Measurements from ENCODE around the gene KCND2. TPM values are rescaled to one million over a fixed set of nuclear protein-coding genes. Genes with fewer than 3 reads are reported as not detected.

KCND2 gene
- total RNA-seq, 2 experiments from 2014 or later = not detected

DNA sequence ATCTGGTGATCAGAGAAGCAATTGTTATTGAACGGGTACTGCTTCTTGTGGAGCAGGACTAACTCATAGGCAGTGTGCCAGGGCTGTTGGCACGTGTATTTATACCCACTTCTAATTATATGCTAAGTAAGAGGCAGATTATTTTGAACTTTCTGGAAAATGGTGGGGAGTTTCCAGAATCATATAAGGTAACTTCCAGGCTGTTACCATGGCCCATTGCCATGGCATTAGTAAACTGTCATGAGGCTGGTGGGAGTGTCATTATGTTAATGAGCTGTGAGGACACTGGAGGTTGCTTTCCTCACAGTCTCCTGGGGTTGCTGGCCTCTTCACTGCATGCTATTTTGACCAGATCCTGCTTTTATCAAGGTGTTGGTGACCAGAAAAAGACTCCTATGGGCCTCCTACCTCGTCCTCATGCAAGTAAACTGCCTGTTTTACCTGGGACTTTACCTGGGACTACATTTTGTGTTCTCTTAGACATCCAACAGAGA, 122.6 kb downstream of the KCND2 start:
- Mint-ChIP-seq H3K27me3 (no peaks in the 10 kb centered on the region), H3K27ac (no peak overlapping the region), H3K9me3 (ENCODE audit: low read depth) (peaks cover 3% of the 10 kb centered on the region), H3K4me3 (no peak overlapping the region), H3K36me3 (ENCODE audit: low read depth) (no peaks in the 10 kb centered on the region), H3K4me1 (no peaks in the 10 kb centered on the region)
- POLR2A ChIA-PET = no interaction called here
- intact Hi-C loops (cut with DNase I, micrococcal nuclease) = no loop called here
- ATAC-seq (no peak), DNase-seq (no peak)
- CTCF ChIA-PET = no interaction called here

DNA sequence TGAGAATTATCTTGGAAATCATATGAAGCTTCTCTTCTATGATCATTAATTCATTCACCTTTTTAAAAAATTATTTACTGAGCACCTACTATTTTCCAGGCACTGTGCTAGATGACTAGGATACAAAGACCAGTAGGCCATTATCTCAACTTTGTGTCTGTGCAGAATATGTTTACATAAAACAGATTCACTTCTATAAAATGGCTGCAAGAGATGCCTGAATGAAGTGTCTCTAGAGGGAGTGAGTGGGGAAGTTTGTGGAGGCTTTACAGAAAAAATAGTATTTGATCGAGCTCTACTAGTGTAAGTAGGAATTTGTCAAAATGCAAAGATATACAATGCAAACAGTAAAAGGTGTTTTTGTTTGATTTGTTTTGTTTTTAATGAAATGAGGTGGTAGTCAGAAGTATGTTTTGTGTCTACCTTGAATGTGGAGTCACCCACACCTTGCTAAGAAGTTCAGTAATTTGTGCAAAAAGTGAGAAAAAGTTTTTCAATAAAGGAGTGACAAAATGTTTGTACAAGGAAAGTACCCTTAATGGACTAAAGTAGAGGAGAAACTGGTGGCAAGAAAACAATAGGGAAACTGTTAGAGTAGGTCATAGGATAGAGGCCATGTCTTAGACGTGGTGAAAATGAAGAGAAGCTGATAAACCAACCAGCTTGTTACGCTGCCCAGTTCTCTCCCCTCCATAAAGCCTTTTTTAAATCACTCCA, 125.5 kb downstream of the KCND2 start:
- Mint-ChIP-seq H3K27ac (no peak overlapping the region), H3K36me3 (ENCODE audit: low read depth) (no peaks in the 10 kb centered on the region), H3K4me3 (no peak overlapping the region), H3K4me1 (peaks cover 3% of the 10 kb centered on the region), H3K27me3 (no peaks in the 10 kb centered on the region), H3K9me3 (ENCODE audit: low read depth) (no peaks in the 10 kb centered on the region)
- intact Hi-C loops (cut with DNase I, micrococcal nuclease) = no loop called here
- POLR2A ChIA-PET = no interaction called here
- CTCF ChIA-PET = interaction anchor here (0.7 kb wide), 1 partner anchor 9 kb away, joined by 3 read pairs; no protein-coding TSS in a partner anchor
- DNase-seq = no peak
- ATAC-seq = no peak

DNA sequence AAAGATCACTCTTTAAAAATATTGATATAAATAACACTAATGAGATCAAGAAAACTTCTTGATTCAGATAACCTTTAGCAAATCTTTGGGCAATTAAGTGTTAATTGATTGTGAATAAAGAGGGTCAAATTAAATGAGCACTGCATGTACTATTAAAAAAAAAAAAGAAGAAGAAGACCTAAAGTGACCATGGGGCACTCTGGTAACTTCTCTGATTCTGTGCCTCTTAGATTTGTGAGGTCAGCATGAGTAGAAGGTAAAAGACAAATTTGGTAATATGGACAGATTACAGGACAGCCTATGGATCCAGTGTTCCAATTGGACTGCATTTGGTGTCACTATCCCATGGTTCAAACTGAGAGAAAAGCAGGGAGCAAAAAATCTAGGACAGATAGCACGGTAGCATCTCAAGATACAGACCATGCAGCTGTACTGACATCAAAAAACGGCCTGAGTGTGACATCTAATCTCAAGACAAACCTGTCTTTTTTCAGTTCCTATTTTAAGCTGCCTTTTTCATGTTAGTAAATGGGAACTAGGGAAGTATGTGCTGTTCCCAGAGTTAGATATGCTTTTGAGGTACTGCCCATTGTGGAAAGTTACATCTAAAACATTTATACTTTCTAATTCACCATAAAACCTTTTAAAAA, 128.0 kb downstream of the KCND2 start:
- Mint-ChIP-seq H3K36me3 (ENCODE audit: low read depth) (no peaks in the 10 kb centered on the region), H3K4me3 (no peak overlapping the region), H3K4me1 (peaks cover 3% of the 10 kb centered on the region), H3K27me3 (no peaks in the 10 kb centered on the region), H3K9me3 (ENCODE audit: low read depth) (no peaks in the 10 kb centered on the region), H3K27ac (no peak overlapping the region)
- ChIA-PET CTCF (no interaction called here), POLR2A (no interaction called here)
- DNase-seq = no peak
- intact Hi-C loops (cut with DNase I, micrococcal nuclease) = no loop called here
- no peak for ATAC-seq

DNA sequence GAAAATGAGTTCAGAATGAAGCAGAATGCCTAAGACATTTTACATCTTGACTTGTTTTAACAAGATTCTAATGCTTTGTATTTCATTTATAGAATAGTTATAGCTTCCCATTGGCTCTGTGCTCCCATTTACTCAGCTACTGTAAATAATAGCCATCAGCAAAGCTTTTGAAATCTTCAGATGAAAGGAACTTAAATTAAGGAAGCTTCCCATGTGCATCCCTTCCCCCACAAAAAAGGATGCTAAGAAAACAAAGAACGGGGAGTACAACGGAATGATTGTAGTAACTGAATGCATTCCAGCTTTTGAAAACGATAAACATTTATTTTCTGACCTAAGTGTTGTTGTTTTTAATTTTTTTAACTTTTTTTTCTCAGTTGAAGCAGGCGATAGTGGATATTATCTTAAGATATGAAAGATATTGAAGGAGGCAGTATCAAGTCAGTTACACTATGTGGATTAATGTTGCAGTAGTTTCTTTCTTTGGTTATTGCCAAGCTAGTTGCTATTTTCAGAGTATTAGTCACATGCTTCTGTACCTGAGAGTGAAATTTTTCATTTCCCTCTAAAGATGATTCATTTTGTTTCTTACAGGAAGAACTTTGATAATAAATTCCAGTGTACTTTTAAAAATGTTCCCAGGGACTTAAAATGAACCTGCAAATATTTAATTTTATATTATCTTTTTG, 129.2 kb downstream of the KCND2 start:
- Mint-ChIP-seq H3K27ac (no peak overlapping the region), H3K9me3 (ENCODE audit: low read depth) (no peaks in the 10 kb centered on the region), H3K27me3 (no peaks in the 10 kb centered on the region), H3K4me1 (peaks cover 6% of the 10 kb centered on the region), H3K4me3 (no peak overlapping the region), H3K36me3 (ENCODE audit: low read depth) (no peaks in the 10 kb centered on the region)
- intact Hi-C loops (cut with DNase I, micrococcal nuclease) = no loop called here
- ChIA-PET CTCF (interaction anchor here (1.0 kb wide), 1 partner anchor 27 kb away, joined by 4 read pairs; no protein-coding TSS in a partner anchor), POLR2A (no interaction called here)
- DNase-seq = no peak
- ATAC-seq = peak; percentile 57

DNA sequence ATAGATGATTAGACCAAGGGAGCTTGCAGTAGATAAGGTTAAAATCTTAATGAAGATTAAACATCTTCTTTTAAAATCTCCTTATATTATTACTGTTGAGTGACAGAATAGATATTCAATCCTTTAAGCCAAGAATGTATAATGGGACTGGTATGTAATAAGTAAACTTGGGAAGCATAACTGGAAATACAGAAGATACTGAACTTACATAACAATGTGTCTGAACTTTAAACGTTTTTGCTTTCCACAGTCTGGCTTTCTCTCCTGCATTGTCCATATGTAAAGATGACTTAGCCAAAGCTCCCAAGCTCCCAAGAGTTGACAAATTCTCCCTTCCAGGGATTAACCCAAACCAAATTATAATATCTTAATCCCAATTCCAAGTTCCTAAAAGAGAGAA, 129.8 kb downstream of the KCND2 start:
- no peak overlapping the region for H3K4me3 Mint-ChIP-seq
- ATAC-seq (no peak), DNase-seq (no peak)
- no peak overlapping the region for H3K27ac Mint-ChIP-seq
- ChIA-PET POLR2A (no interaction called here), CTCF (no interaction called here)
- intact Hi-C loops (cut with DNase I, micrococcal nuclease) = no loop called here
- H3K27me3 Mint-ChIP-seq = no peaks in the 10 kb centered on the region
- no peaks in the 10 kb centered on the region for H3K9me3 Mint-ChIP-seq (ENCODE audit: low read depth)
- no peaks in the 10 kb centered on the region for H3K36me3 Mint-ChIP-seq (ENCODE audit: low read depth)
- H3K4me1 Mint-ChIP-seq = peaks cover 6% of the 10 kb centered on the region

DNA sequence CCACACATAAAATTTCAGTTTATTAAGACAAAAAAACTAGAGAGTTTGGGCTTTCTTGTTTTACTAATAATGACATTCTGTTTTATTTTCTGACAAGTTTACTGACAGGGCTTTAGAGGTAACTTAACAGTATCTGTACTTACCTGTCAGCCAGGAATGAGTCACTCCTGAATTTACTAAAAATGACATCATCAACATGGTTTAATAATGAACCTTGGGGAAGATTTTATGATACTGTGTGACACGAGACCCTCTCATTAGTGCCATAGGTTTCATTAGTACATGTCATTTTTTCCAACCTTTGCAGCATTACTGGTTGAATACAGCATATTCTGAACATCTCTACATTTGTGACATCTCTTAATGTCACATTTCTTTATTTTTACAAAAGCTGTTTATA, 131.1 kb downstream of the KCND2 start:
- H3K9me3 Mint-ChIP-seq (ENCODE audit: low read depth) = no peaks in the 10 kb centered on the region
- H3K4me3 Mint-ChIP-seq = no peak overlapping the region
- intact Hi-C loops (cut with DNase I, micrococcal nuclease) = no loop called here
- H3K4me1 Mint-ChIP-seq = peaks cover 6% of the 10 kb centered on the region
- POLR2A ChIA-PET = no interaction called here
- H3K27me3 Mint-ChIP-seq = no peaks in the 10 kb centered on the region
- no peak overlapping the region for H3K27ac Mint-ChIP-seq
- DNase-seq (no peak), ATAC-seq (peak; percentile 88)
- CTCF ChIA-PET = no interaction called here
- no peaks in the 10 kb centered on the region for H3K36me3 Mint-ChIP-seq (ENCODE audit: low read depth)

DNA sequence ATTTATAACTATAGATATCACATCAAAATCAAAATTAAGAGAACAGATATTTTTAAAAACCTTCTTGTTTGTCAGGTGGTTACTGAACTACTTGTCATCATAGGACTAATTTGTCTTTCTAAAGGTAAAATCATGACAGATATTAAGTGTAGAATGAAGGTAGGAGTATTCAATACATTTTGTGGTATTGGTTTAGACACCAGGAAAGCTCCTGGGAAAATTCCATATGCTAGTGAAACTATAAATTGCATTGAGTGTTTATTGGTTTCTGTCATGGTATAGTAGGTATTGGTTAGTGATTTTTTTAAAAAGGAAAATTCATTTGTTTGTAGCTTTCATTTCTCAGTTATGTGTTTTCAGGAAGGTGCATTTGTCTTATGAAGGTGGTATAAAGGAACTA, 132.7 kb downstream of the KCND2 start:
- H3K27ac Mint-ChIP-seq = no peak overlapping the region
- no peak overlapping the region for H3K4me3 Mint-ChIP-seq
- ATAC-seq (no peak), DNase-seq (no peak)
- ChIA-PET POLR2A (no interaction called here), CTCF (interaction anchor here (0.8 kb wide), 1 partner anchor 385 kb away, joined by 3 read pairs; no protein-coding TSS in a partner anchor)
- no peaks in the 10 kb centered on the region for H3K36me3 Mint-ChIP-seq (ENCODE audit: low read depth)
- intact Hi-C loops (cut with DNase I, micrococcal nuclease) = no loop called here
- peaks cover 6% of the 10 kb centered on the region for H3K4me1 Mint-ChIP-seq
- peaks cover 1% of the 10 kb centered on the region for H3K9me3 Mint-ChIP-seq (ENCODE audit: low read depth)
- no peaks in the 10 kb centered on the region for H3K27me3 Mint-ChIP-seq

DNA sequence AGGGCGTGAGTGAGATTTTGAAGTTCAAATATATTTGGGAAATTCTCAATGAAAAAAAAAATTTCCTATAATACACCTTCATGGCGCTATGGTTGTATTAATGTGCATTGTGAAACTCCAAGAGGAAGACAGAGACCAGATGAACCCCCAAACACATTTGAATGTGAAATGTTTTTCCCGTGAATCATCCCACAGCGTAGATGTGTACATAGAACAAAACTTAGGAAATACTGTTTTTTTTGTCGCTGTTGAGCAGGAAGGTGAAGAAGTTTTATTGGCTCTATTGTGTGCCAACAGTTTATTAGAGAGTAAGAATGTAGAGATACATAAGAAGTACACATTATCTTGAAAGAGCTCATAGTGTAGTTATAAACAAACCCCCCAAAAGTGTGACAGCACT, 134.0 kb downstream of the KCND2 start:
- CTCF ChIA-PET = no interaction called here
- ATAC-seq = no peak

DNA sequence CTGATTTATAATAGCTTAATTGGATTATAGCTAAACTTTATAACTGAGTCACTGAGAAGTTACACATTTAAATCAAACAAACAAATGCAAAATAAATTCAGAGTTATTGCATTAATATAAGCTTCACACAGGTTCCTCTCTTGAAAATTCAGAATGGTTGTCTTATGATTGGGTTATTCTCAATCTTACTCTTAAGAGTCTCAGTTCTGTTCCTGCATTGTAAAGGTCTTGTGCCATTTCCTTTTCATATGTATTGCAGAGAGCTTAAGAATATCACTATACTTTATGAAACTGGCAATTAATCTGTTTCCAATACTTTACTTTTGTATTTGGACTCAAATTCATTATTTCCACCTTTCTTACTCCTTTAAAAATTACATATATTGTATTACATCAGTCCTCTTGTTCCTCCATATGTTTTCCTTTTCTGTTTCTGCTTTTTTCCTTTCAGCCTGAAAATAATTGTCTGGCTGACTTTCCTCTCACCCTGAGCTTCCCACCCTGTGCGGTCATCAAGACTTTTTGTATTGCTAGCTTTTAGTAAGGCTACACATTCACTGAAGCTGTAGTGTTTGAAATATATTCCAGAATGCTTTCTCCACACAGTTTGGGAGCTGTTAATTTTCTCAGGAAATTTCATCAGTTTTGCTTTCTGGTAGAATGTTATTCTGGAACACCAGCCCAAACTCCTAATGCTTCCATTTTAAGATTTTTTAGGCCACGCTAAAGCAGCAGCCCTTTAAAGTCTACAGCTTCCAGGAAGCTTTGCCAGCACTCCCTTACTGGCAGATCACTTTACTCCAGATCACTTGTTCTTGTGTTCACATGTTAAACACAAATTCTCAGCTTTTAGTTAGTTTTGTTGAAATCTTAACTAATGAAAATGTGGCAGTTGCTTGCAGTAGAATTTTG, 139.4 kb downstream of the KCND2 start:
- no peak overlapping the region for H3K27ac Mint-ChIP-seq
- no peak for DNase-seq
- ChIA-PET CTCF (no interaction called here), POLR2A (no interaction called here)
- no peak overlapping the region for H3K4me3 Mint-ChIP-seq
- H3K27me3 Mint-ChIP-seq = no peaks in the 10 kb centered on the region
- intact Hi-C loops (cut with DNase I, micrococcal nuclease) = no loop called here
- no peak for ATAC-seq
- no peaks in the 10 kb centered on the region for H3K36me3 Mint-ChIP-seq (ENCODE audit: low read depth)
- no peaks in the 10 kb centered on the region for H3K4me1 Mint-ChIP-seq
- H3K9me3 Mint-ChIP-seq (ENCODE audit: low read depth) = peaks cover 2% of the 10 kb centered on the region

More for the DNA sequence above, 134.0 kb downstream of the KCND2 start:
- Mint-ChIP-seq H3K36me3 (ENCODE audit: low read depth) (no peaks in the 10 kb centered on the region), H3K27me3 (no peaks in the 10 kb centered on the region), H3K27ac (no peak overlapping the region), H3K4me3 (no peak overlapping the region), H3K9me3 (ENCODE audit: low read depth) (peaks cover 2% of the 10 kb centered on the region), H3K4me1 (peaks cover 4% of the 10 kb centered on the region)
- POLR2A ChIA-PET = no interaction called here
- intact Hi-C loops (cut with DNase I, micrococcal nuclease) = no loop called here
- no peak for DNase-seq

DNA sequence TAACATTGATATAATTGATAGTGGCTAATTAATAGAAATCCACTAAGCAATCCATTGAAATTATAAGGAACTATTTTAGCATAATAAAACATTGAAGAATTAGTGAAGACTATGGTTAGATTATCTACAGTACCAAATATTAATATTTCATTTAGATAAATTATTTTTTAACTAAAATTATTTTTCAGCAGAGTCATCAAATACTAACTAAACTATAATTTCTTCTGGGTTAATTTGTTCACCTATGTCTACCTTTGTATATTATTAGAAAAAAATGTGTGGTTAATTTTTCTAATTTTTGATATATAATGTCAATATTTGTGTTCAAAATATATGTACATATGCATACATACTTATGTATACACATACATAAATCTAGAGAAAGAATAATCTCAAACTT, 140.2 kb downstream of the KCND2 start:
- H3K27me3 Mint-ChIP-seq = no peaks in the 10 kb centered on the region
- H3K27ac Mint-ChIP-seq = no peak overlapping the region
- ATAC-seq = no peak
- H3K9me3 Mint-ChIP-seq (ENCODE audit: low read depth) = peaks cover 2% of the 10 kb centered on the region
- H3K4me3 Mint-ChIP-seq = no peak overlapping the region
- intact Hi-C loops (cut with DNase I, micrococcal nuclease) = no loop called here
- CTCF ChIA-PET = no interaction called here
- H3K36me3 Mint-ChIP-seq (ENCODE audit: low read depth) = no peaks in the 10 kb centered on the region
- no peaks in the 10 kb centered on the region for H3K4me1 Mint-ChIP-seq
- POLR2A ChIA-PET = no interaction called here
- DNase-seq = no peak

DNA sequence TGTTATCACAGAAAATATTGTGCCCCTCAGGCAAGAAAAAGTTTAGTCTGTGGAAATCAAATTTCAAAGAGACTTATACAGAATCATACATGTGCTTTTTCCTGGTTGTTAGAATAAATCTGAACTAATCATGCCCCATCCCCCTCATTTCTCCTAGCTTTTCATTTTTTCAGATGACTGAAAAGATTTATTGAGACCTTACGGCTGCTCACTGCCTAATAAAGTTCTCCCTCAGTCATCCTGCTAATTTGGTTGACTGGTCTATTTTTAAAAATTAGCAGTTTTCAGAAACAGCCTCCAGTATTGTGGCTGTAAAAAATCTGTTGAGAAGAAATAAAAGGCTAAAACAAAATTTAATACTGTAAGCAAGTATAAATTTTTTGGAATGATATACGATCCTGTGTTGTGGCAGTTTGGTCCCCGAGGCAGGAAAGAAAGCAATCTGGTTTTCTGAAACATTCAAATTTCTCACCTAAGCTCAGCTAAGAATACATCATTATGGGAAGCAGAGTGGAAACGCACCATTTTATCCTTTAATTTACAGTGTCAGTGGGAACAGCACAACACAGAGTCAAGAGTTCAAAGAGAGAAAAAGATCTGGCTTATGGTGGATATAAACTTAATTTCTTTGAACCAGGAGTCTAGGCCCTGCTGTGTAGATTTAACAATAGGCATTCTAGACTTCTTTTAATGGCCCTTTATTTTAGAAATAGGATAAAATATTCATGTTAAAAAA, 144.4 kb downstream of the KCND2 start:
- ChIA-PET POLR2A (no interaction called here), CTCF (no interaction called here)
- Mint-ChIP-seq H3K36me3 (ENCODE audit: low read depth) (no peaks in the 10 kb centered on the region), H3K27ac (no peak overlapping the region), H3K9me3 (ENCODE audit: low read depth) (no peaks in the 10 kb centered on the region), H3K27me3 (no peaks in the 10 kb centered on the region), H3K4me3 (no peak overlapping the region), H3K4me1 (no peaks in the 10 kb centered on the region)
- no peak for ATAC-seq
- no peak for DNase-seq
- intact Hi-C loops (cut with DNase I, micrococcal nuclease) = no loop called here

Data from activated CD4-positive, alpha-beta T cell treated with anti-CD3 and anti-CD28 coated beads for 36 hours (primary cell).